ENCODE measurements around the gene NUDCD3. TPM values are rescaled to one million over a fixed set of nuclear protein-coding genes. Genes with fewer than 3 reads are reported as not detected.

The NUDCD3 gene
- total and polyA plus RNA-seq, 8 donors = 22.4 to 62.1 (median 35.4) TPM

DNA sequence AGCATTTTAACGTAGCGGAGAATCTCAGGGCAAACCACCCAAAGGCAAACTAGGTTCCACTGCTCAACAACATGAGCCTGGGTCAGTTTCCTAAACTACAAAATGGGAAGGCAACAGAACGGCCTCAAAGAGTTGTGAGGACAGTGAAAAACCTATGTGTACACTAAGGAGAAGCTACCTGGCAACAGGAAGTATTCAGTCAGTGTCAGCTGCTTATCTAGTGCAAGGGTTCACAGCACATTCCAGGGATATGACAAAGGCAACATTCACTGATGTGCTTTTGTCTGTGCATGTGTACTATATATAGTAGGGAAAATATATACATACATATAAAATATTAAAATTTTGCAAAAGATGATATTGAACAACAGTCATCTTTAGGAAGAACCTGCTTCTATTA, 17.2 kb downstream of the NUDCD3 start:
- 70 to 75% methylated on average over 3 of the region's 3 CpGs for WGBS, 2 donors
- DNase-seq (no peak), FAIRE-seq (no peak), ATAC-seq (peak in 1 of 4 donors; percentile 27)
- no peak overlapping the region for H3K27ac ChIP-seq
- H3K4me1 ChIP-seq = peaks cover 0 to 24% (median 0%) of the 10 kb centered on the region in 3 donors
- H3K27me3 ChIP-seq = no peaks in the 10 kb centered on the region
- TF ChIP-seq CTCF (IDR thresholded peaks at IDR 0.05) = no peak
- H3K4me3 ChIP-seq = no peak overlapping the region
- peaks cover 0 to 2% (median 0%) of the 10 kb centered on the region in 3 donors for H3K36me3 ChIP-seq
- intact Hi-C loops (cut with DNase I) = no loop called here
- no peaks in the 10 kb centered on the region for H3K9me3 ChIP-seq

DNA sequence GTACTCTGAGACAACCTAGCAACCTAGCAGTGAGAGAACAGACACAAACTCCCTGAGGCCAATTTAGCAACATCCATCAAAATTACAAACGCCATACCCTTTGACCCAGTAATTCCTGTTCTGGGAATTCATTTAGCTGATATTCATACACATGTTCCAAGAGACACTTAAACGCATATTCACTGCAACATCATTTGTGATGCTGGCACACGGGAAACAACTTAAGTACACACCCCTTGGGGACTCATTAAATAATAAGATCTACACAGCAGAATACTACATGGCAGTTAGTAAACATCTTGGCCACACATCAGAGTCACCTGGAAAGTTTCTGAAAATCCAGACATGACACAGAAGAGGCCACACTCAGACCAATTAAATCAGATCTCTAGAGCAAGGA, 17.6 kb downstream of the NUDCD3 start:
- no peak overlapping the region for H3K4me3 ChIP-seq
- H3K36me3 ChIP-seq = no peaks in the 10 kb centered on the region
- H3K27ac ChIP-seq = no peak overlapping the region
- FAIRE-seq (no peak), DNase-seq (no peak), ATAC-seq (peak in 1 of 4 donors; percentile 43)
- intact Hi-C loops (cut with DNase I) = no loop called here
- WGBS, 2 donors = 48 to 59% methylated on average over 3 of the region's 3 CpGs
- TF ChIP-seq CTCF (IDR thresholded peaks at IDR 0.05) = no peak
- H3K9me3 ChIP-seq = no peaks in the 10 kb centered on the region
- no peaks in the 10 kb centered on the region for H3K27me3 ChIP-seq
- peaks cover 0 to 26% (median 0%) of the 10 kb centered on the region in 3 donors for H3K4me1 ChIP-seq

- DNase-seq = no peak
- H3K27ac ChIP-seq = no peak overlapping the region
- peaks cover 0 to 26% (median 0%) of the 10 kb centered on the region in 3 donors for H3K4me1 ChIP-seq
- no peaks in the 10 kb centered on the region for H3K27me3 ChIP-seq
- ATAC-seq = no peak
- intact Hi-C loops (cut with DNase I) = no loop called here
- H3K36me3 ChIP-seq = no peaks in the 10 kb centered on the region
- WGBS, 2 donors = 80 to 82% methylated on average over 3 of the region's 3 CpGs
- TF ChIP-seq CTCF (IDR thresholded peaks at IDR 0.05) = no peak
- no peak for FAIRE-seq
- no peaks in the 10 kb centered on the region for H3K9me3 ChIP-seq
- H3K4me3 ChIP-seq = no peak overlapping the region
Observed at GRCh38 chr7:44471850-44472249, 18.6 kb downstream of the NUDCD3 start.

DNA sequence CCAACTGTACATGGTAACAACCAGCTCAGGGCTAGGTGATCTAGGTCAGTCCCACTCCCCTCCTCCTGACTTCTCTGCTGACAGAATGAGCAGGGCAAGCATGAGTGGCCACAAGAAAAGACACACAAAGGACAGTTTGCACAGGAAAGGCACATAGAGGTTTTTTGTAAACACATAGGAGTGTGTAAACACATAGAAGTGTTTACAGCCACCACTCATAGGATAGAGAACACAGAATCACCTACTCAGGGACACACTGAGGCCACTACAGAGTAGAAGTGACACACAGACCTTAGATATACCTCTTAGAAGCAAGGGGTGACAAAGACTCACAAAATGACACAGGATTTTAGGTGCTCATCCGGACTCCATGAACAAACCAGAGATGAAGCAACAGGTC, 19.0 kb downstream of the NUDCD3 start:
- Histone ChIP-seq H3K36me3 (no peaks in the 10 kb centered on the region), H3K27ac (no peak overlapping the region), H3K4me3 (no peak overlapping the region), H3K9me3 (no peaks in the 10 kb centered on the region), H3K27me3 (no peaks in the 10 kb centered on the region), H3K4me1 (peaks cover 0 to 26% (median 0%) of the 10 kb centered on the region in 3 donors)
- TF ChIP-seq CTCF (IDR thresholded peaks at IDR 0.05) = no peak
- intact Hi-C loops (cut with DNase I) = no loop called here
- ATAC-seq (no peak), DNase-seq (no peak), FAIRE-seq (no peak)
- WGBS, 2 donors = 89 to 90% methylated on average over 1 of the region's 1 CpG

DNA sequence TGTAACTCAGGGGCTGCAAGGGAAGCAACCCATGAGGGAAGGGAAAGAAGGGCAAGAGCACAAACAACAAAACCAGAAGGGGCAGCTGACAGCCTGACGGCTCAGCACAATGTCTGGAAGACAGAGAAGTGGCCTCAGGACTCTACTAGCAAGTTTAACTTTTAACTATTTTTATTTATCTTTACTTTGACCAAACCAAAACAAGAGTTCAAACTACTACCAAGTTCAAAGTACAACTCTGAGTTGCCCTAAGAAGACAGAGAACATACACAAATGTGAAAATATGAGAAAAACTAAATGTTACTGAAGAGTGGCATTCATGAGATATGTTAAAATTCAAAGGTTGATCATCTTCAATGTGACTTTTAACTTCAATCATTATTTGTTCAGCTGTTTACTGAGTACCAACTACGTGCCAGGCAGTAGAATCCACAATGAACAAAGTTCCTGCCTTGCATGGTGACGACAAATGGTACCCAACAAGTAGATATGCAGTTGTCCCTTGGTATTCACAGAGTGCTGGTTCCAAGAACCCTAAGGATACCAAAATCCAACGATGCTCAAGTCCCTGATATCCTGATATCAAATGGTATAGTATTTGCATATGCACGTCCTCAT, 19.7 kb downstream of the NUDCD3 start:
- intact Hi-C loops (cut with DNase I) = no loop called here
- no peak overlapping the region for H3K27ac ChIP-seq
- peaks cover 0 to 26% (median 0%) of the 10 kb centered on the region in 3 donors for H3K4me1 ChIP-seq
- ATAC-seq = no peak
- 59 to 78% methylated on average over 5 of the region's 5 CpGs for WGBS, 2 donors
- DNase-seq = no peak
- H3K27me3 ChIP-seq = no peaks in the 10 kb centered on the region
- H3K36me3 ChIP-seq = no peaks in the 10 kb centered on the region
- TF ChIP-seq CTCF (IDR thresholded peaks at IDR 0.05) = no peak
- FAIRE-seq = no peak
- H3K9me3 ChIP-seq = no peaks in the 10 kb centered on the region
- H3K4me3 ChIP-seq = no peak overlapping the region

Measured in pancreas (tissue), 10 donors.